ENCODE data around the gene EEA1. TPM values are rescaled to one million over a fixed set of nuclear protein-coding genes. Genes with fewer than 3 reads are reported as not detected.
"Not testable (repeated sequence)": the region's sequence is repeated elsewhere in the genome, so short reads cannot be mapped to it uniquely, and the experiment has no call there.

Gene EEA1
- total RNA-seq, 1 donor from 2014 or later, result 41.8 TPM

- H3K27me3 Mint-ChIP-seq (ENCODE audit: low read depth), result no peaks in the 10 kb centered on the region
Measured at GRCh38 chr12:92971859-92972524, 42.9 kb upstream of the EEA1 start.

GRCh38 chr12:92968176-92968813 lies 39.2 kb upstream of the EEA1 start:
- no peak for DNase-seq (ENCODE audit: low spot score)
- TF ChIP-seq CTCF (IDR thresholded peaks at IDR 0.05), result no peak
- Mint-ChIP-seq H3K36me3 (ENCODE audit: low read depth) (no peaks in the 10 kb centered on the region), H3K27me3 (ENCODE audit: low read depth) (no peaks in the 10 kb centered on the region), H3K4me3 (ENCODE audit: unreplicated experiment) (no peak overlapping the region), H3K27ac (ENCODE audit: unreplicated experiment) (no peak overlapping the region), H3K9me3 (ENCODE audit: low read depth) (no peaks in the 10 kb centered on the region), H3K4me1 (ENCODE audit: low read depth) (peaks cover 20% of the 10 kb centered on the region)

More at GRCh38 chr12:92971859-92972524, 42.9 kb upstream of the EEA1 start:
- no peak for TF ChIP-seq CTCF (IDR thresholded peaks at IDR 0.05)
- H3K36me3 Mint-ChIP-seq (ENCODE audit: low read depth), result no peaks in the 10 kb centered on the region
- H3K4me1 Mint-ChIP-seq (ENCODE audit: low read depth), result peaks cover 23% of the 10 kb centered on the region
- no peak overlapping the region for H3K4me3 Mint-ChIP-seq (ENCODE audit: unreplicated experiment)
- H3K9me3 Mint-ChIP-seq (ENCODE audit: low read depth), result no peaks in the 10 kb centered on the region
- DNase-seq (ENCODE audit: low spot score), result no peak
- H3K27ac Mint-ChIP-seq (ENCODE audit: unreplicated experiment), result peak overlapping the region; percentile 82

- DNase-seq (ENCODE audit: low spot score); H3K36me3 Mint-ChIP-seq (ENCODE audit: low read depth); H3K27me3 Mint-ChIP-seq (ENCODE audit: low read depth); H3K27ac Mint-ChIP-seq (ENCODE audit: unreplicated experiment); H3K9me3 Mint-ChIP-seq (ENCODE audit: low read depth); H3K4me3 Mint-ChIP-seq (ENCODE audit: unreplicated experiment); H3K4me1 Mint-ChIP-seq (ENCODE audit: low read depth): not testable (repeated sequence)
Measured at GRCh38 chr12:92964378-92964777, 35.3 kb upstream of the EEA1 start.

- Mint-ChIP-seq H3K4me1 (ENCODE audit: low read depth) (peaks cover 4% of the 10 kb centered on the region), H3K4me3 (ENCODE audit: unreplicated experiment) (no peak overlapping the region), H3K36me3 (ENCODE audit: low read depth) (peaks cover 2% of the 10 kb centered on the region), H3K27me3 (ENCODE audit: low read depth) (no peaks in the 10 kb centered on the region), H3K9me3 (ENCODE audit: low read depth) (peaks cover 5% of the 10 kb centered on the region), H3K27ac (ENCODE audit: unreplicated experiment) (no peak overlapping the region)
- no peak for DNase-seq (ENCODE audit: low spot score)
- no peak for TF ChIP-seq CTCF (IDR thresholded peaks at IDR 0.05)
Measured at GRCh38 chr12:92961949-92962348, 32.9 kb upstream of the EEA1 start.

- no peak for TF ChIP-seq CTCF (IDR thresholded peaks at IDR 0.05)
- DNase-seq (ENCODE audit: low spot score), result no peak
- H3K4me1 Mint-ChIP-seq (ENCODE audit: low read depth), result peaks cover 3% of the 10 kb centered on the region
- H3K27me3 Mint-ChIP-seq (ENCODE audit: low read depth), result no peaks in the 10 kb centered on the region
- H3K4me3 Mint-ChIP-seq (ENCODE audit: unreplicated experiment), result no peak overlapping the region
- H3K36me3 Mint-ChIP-seq (ENCODE audit: low read depth), result peaks cover 2% of the 10 kb centered on the region
- no peak overlapping the region for H3K27ac Mint-ChIP-seq (ENCODE audit: unreplicated experiment)
- H3K9me3 Mint-ChIP-seq (ENCODE audit: low read depth), result peaks cover 11% of the 10 kb centered on the region
Measured at GRCh38 chr12:92955997-92956663, 27.0 kb upstream of the EEA1 start.
